NCI-H82 treated with DMSO at 0.1 percent for 48 hours (cell line): Measurements from ENCODE around the gene TUBAL3.
"Not testable (repeated sequence)": the region's sequence is repeated elsewhere in the genome, so short reads cannot be mapped to it uniquely, and the experiment has no call there.

Experiments
- DNase-seq: peaks from one replicate; lab custom pipeline; 2025; ENCODE audit not compliant: unreplicated experiment; lab: John Stamatoyannopoulos, UW

TUBAL3 gene

DNA sequence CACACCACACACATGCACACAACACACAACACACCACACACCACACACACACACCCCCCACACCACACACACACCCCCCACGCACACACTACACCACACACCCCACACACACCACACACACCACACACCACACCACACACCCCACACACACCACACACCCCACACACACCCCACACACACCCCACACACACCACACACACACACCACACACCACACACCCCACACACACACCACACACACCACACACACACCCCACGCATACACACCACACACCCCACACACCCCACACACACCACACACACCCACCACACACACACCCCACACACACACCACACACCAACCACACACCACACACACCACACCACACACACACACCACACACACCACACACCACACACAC, 23.4 kb downstream of the TUBAL3 start:
- no peak for DNase-seq

- DNase-seq: not testable (repeated sequence)
Observed at GRCh38 chr10:5380395-5380794, 24.2 kb downstream of the TUBAL3 start.

GRCh38 chr10:5379202-5379601, 25.4 kb downstream of the TUBAL3 start:
- not testable (repeated sequence) for DNase-seq

GRCh38 chr10:5376450-5376849, 28.2 kb downstream of the TUBAL3 start:
- no peak for DNase-seq

DNA sequence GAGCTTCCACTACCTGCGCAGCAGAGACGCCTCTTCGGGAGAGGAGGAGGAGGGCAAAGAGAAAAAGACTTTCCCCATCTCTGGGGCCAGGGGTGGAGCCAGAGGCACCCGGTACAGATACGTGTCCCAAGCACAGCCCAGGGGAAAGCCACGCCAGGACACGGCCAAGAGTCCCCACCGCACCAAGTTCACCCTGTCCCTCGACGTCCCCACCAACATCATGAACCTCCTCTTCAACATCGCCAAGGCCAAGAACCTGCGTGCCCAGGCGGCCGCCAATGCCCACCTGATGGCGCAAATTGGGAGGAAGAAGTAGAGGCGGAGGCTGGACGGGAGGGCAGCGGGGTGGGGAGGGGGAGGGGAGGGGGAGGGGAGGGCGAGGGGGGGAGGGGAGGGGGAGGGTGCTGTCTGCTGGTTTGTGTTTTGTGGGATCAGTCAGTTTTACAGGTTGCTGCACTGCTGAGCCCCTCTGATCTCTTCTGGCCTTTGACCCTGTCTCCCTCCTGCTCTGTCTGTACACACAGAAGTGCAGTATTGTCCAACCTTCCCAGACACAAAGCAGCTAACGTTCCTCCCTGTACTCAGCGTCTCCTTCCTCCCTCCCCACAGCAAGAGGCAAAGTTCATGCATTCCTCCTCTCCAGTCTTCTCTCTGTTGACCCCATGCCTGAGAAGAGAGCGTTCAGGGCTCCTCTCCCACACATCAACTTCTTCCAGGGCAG, 30.6 kb downstream of the TUBAL3 start:
- no peak for DNase-seq

GRCh38 chr10:5373307-5373706, 31.3 kb downstream of the TUBAL3 start:
- no peak for DNase-seq

DNA sequence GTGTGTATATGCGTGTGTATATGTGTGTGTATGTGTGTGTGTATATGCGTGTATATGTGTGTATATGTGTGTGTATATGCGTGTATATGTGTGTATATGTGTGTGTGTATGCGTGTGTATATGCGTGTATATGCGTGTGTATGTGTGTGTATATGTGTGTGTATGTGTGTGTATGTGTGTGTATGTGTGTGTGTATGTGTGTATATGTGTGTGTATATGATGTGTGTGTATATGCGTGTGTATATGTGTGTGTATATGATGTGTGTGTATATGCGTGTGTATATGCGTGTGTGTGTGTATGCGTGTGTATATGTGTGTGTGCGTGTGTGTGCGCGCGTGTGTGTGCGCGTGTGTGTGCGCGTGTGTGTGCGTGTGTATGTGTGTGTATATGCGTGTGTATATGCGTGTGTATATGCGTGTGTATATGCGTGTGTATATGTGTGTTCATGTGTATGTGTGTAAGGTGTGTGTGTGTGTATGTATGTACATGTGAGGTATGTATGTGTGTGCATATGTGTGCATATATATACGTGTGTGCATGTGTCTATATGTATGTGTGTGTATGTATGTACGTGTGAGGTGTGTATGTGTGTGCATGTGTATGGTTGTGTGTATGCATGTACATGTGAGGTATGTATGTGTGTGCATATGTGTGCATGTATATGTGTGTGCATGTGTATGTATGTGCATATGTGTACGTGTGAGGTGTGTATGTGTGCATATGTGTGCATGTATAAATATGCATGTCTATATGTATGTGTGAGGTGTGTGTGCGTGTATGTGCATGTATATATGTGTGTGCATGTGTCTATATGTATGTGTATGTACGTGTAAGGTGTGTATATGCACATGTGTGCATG, 33.9 kb downstream of the TUBAL3 start:
- DNase-seq: no peak

GRCh38 chr10:5369362-5370158, 35.1 kb downstream of the TUBAL3 start:
- DNase-seq: no peak

GRCh38 chr10:5365928-5366327, 38.7 kb downstream of the TUBAL3 start:
- no peak for DNase-seq

DNA sequence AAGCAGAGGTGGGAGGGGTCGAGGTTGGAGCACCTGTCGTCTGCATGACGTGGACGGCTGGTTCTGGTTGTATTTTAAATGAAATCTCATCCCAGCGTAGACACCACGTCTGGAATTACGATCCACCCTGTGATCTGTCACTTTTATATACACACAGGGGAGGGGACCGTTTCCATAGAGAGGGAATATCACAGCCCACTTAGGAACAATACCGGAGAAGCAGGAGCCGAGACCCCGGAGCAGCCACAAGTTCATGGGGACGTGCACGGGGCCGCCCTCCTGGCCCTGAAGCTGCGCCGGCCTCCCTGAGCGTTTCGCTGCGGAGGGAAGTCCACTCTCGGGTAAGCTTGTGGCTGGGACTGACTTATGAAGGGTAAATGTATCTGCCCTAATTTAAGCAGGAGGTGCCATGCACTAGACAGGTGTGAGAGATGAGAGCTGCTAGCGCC, 39.7 kb downstream of the TUBAL3 start, which contains the start of gene UCN3:
Gene UCN3 (plus strand): TSS at position 77 of the 449 bp plus-strand sequence. CDS start 8,755 bp downstream, outside the sequence.
- DNase-seq: no peak

- no peak for DNase-seq
Observed at GRCh38 chr10:5364374-5364773, 40.3 kb downstream of the TUBAL3 start.

DNA sequence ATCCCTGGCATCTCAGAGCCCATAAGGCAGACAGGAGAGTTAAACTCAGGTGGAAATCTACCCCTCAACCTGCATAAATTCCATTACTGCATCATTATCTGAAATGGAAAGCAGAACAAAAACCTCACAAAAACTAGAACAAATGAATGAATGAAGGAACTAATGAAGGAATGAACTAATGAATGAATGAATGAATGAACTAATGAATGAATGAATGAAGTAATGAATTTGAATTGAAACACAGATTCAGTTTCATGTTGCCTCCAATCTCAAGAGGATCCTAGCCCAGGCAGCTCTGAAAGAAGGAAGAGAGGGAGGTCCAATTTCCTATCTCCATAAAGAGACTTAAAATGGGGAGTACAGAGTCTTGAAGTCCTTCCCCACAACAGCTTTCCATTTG, 41.8 kb downstream of the TUBAL3 start:
- no peak for DNase-seq

- no peak for DNase-seq
Observed at GRCh38 chr10:5361966-5362365, 42.7 kb downstream of the TUBAL3 start.

- DNase-seq: no peak
Observed at GRCh38 chr10:5360318-5360915, 44.2 kb downstream of the TUBAL3 start.

- DNase-seq: no peak
Observed at GRCh38 chr10:5356302-5356763, 48.3 kb downstream of the TUBAL3 start.

DNA sequence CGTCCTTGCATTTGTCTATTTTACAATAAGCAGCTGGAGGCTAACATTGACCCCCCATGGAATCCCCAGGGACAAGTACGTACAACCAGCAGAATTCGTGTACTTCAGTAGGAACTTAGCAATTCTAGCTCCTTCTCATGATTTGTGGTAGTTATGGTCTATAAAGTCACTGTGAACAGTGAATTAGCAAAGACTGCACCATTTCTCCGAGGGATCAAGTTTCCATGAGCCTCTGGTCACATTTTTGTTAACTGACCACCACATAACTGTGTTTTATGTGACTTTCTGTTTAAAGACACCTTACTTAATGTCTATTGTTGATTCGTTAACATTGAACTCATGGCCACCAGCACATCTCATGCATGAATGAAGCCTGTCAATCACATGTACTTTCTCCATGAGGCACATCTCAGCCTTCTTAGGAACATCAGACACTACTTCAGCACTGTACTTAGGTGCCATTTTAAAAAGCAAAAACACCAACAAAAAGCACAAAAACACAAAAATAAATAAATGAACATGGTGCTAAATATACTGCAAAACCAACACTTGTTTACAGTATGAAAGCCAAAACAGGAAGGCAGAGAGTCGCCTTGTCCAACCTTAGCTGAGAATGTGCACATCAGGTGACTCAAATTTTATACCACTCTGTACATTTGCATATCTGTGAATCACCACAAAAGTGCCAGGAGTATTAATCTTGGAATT, 48.9 kb downstream of the TUBAL3 start:
- DNase-seq: no peak

DNA sequence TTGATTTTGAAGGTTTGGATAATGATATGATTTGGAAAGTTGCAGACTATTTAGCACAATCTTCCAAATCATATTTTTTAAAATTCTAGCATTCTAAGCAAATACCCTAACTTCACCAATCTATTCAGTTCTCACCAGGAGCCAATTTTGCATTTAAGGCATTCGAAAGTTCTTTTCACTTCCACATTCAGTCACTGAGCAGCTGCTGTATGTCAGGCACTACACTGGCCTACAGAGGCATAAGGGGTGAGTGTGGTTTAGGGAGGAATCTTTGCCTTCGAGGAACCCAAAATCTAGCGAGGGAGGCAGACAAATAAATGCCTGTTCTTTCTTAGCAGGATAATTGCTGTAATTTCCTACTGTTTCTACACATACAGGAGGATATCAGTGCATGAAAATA, 50.6 kb downstream of the TUBAL3 start:
- DNase-seq: no peak

DNA sequence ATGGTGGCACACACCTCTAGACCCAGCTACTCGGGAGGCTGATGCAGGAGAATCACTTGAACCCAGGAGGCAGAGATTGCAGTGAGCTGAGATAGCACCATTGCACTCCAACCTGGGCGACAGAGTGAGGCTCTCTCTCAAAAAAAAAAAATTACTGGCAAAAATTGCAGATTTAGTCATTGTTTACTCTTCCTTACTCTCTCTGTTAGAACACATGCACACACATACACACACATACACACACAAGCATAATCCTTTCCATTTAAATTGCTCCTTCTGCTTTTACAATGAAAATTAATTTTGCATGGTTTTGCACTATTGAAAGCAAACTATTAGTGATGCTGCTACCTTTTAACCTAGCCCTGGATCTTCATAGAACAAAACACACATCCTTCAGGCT, 55.3 kb downstream of the TUBAL3 start:
- no peak for DNase-seq

DNA sequence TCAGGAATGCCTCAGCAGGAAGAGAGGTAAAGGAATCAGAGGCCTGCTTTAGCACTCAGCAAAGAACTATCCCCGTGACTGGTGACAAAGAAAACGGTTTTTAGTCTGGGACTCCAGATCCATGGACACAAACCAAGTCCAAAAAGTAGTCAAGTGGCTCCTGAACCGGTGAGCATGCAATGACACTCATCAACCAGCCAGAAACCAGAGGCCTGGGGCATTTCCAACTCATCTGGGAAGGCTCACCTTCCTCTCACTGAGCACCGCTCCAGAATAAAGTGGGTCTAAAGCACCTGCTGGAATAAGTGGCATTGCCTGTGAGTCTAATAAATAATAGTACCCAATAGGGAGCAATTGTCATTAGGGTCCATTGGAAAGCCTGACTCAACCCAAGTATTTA, 57.7 kb downstream of the TUBAL3 start:
- no peak for DNase-seq

GRCh38 chr10:5344746-5345145, 59.9 kb downstream of the TUBAL3 start:
- DNase-seq: no peak
